Retinal pigment epithelial cell (primary cell): ENCODE measurements around the gene PRDM16.

Experiments used
- DNase-seq: peaks from one replicate; pipeline ENCODE4 v3.0.0-alpha.2; 2010; ENCODE audit warnings: low read depth
- H3K4me3 ChIP-seq: 2 replicates; pipeline ENCODE4 v1.5.1; 2011; ENCODE audit warnings: mild to moderate bottlenecking, low read length, control low read depth, moderate library complexity
- CTCF ChIP-seq: conservative IDR thresholded peaks from 2 replicates; pipeline ENCODE4 v1.5.1; 2011; ENCODE audit warnings: low read depth, low read length, control low read depth, inconsistent platforms

PRDM16 gene

GRCh38 chr1:3050603-3051002 is 18.4 kb upstream of the PRDM16 start:
- H3K4me3 ChIP-seq: no peak overlapping the region
- DNase-seq: no peak
- no peak for TF ChIP-seq CTCF

GRCh38 chr1:3051270-3052268 is 17.4 kb upstream of the PRDM16 start:
- DNase-seq: no peak
- H3K4me3 ChIP-seq: no peak overlapping the region
- no peak for TF ChIP-seq CTCF

GRCh38 chr1:3052501-3052900 is 16.5 kb upstream of the PRDM16 start:
- DNase-seq: no peak
- no peak for TF ChIP-seq CTCF
- no peak overlapping the region for H3K4me3 ChIP-seq

- no peak for DNase-seq
- H3K4me3 ChIP-seq: no peak overlapping the region
- TF ChIP-seq CTCF: no peak
Observed at GRCh38 chr1:3053366-3053980, 15.5 kb upstream of the PRDM16 start.

- no peak for DNase-seq
- no peak for TF ChIP-seq CTCF
- H3K4me3 ChIP-seq: no peak overlapping the region
Observed at GRCh38 chr1:3053986-3054385, 15.0 kb upstream of the PRDM16 start.

GRCh38 chr1:3054474-3054873 is 14.5 kb upstream of the PRDM16 start:
- DNase-seq: no peak
- TF ChIP-seq CTCF: no peak
- no peak overlapping the region for H3K4me3 ChIP-seq
